ENCODE results near the gene TGFB2. TPM values are rescaled to one million over a fixed set of nuclear protein-coding genes. Genes with fewer than 3 reads are reported as not detected.

Gene TGFB2
- total RNA-seq, 1 experiment from 2014 or later, result 0.34 TPM

DNA sequence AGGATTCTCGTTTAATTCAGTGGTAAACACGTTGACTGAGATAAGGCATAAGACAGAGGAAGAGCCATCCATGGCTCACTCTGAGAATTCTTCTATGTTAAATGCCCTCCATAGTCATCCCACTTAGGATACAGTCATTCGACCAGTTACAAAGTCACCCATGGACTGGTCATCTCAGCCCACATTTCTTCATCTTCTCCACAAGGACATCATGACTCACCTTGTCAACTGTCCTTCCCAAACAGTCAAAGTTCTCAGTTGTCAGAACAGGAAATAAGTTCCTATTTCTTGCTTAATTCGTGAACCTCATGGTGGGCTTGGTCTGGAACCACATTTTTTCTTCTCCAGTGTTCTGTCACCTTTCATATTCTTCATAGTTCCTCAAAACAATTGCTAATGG is 133.2 kb downstream of the TGFB2 start:
- CTCF ChIA-PET, result no interaction called here

More for the DNA sequence above, 133.2 kb downstream of the TGFB2 start:
- ATAC-seq (no peak), DNase-seq (ENCODE audit: low read depth, low spot score) (no peak)
- intact Hi-C loops (cut with micrococcal nuclease), result no loop called here
- TF ChIP-seq POLR2AphosphoS5 (IDR thresholded peaks at IDR 0.05; ENCODE audit: low read depth, low read length) (no peak), POLR2A (IDR thresholded peaks at IDR 0.05; ENCODE audit: borderline replicate concordance, extremely low read depth, insufficient read depth, insufficient read length) (no peak), EGR1 (IDR thresholded peaks at IDR 0.05; ENCODE audit: low read depth) (no peak), TCF7L2 (IDR thresholded peaks at IDR 0.05; ENCODE audit: borderline replicate concordance, extremely low read depth, insufficient read depth, insufficient read length) (no peak), ZNF274 (IDR thresholded peaks at IDR 0.05; ENCODE audit: low read depth, low read length) (no peak), EZH2 (IDR thresholded peaks at IDR 0.05) (no peak), YY1 (IDR thresholded peaks at IDR 0.05; ENCODE audit: extremely low read depth, insufficient replicate concordance, low read depth, low read length) (no peak), SRF (IDR thresholded peaks at IDR 0.05; ENCODE audit: low read depth) (no peak), ZFX (IDR thresholded peaks at IDR 0.05) (no peak), JUND (IDR thresholded peaks at IDR 0.05) (no peak), CEBPB (IDR thresholded peaks at IDR 0.05; ENCODE audit: low read depth) (no peak)
- TF ChIP-seq, protein P1, sequence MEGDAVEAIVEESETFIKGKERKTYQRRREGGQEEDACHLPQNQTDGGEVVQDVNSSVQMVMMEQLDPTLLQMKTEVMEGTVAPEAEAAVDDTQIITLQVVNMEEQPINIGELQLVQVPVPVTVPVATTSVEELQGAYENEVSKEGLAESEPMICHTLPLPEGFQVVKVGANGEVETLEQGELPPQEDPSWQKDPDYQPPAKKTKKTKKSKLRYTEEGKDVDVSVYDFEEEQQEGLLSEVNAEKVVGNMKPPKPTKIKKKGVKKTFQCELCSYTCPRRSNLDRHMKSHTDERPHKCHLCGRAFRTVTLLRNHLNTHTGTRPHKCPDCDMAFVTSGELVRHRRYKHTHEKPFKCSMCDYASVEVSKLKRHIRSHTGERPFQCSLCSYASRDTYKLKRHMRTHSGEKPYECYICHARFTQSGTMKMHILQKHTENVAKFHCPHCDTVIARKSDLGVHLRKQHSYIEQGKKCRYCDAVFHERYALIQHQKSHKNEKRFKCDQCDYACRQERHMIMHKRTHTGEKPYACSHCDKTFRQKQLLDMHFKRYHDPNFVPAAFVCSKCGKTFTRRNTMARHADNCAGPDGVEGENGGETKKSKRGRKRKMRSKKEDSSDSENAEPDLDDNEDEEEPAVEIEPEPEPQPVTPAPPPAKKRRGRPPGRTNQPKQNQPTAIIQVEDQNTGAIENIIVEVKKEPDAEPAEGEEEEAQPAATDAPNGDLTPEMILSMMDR (IDR thresholded peaks at IDR 0.05 in 2 of 3, conservative IDR thresholded peaks at IDR 0.05 in 1 of 3; ENCODE audit: borderline replicate concordance in 1 of 3, insufficient read depth in 1 of 3, low read depth in 2 of 3, low read length in 2 of 3), result no peak
- TF ChIP-seq, protein P2, sequence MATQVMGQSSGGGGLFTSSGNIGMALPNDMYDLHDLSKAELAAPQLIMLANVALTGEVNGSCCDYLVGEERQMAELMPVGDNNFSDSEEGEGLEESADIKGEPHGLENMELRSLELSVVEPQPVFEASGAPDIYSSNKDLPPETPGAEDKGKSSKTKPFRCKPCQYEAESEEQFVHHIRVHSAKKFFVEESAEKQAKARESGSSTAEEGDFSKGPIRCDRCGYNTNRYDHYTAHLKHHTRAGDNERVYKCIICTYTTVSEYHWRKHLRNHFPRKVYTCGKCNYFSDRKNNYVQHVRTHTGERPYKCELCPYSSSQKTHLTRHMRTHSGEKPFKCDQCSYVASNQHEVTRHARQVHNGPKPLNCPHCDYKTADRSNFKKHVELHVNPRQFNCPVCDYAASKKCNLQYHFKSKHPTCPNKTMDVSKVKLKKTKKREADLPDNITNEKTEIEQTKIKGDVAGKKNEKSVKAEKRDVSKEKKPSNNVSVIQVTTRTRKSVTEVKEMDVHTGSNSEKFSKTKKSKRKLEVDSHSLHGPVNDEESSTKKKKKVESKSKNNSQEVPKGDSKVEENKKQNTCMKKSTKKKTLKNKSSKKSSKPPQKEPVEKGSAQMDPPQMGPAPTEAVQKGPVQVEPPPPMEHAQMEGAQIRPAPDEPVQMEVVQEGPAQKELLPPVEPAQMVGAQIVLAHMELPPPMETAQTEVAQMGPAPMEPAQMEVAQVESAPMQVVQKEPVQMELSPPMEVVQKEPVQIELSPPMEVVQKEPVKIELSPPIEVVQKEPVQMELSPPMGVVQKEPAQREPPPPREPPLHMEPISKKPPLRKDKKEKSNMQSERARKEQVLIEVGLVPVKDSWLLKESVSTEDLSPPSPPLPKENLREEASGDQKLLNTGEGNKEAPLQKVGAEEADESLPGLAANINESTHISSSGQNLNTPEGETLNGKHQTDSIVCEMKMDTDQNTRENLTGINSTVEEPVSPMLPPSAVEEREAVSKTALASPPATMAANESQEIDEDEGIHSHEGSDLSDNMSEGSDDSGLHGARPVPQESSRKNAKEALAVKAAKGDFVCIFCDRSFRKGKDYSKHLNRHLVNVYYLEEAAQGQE (IDR thresholded peaks at IDR 0.05; ENCODE audit: low read depth), result no peak
- TF ChIP-seq, protein P3, sequence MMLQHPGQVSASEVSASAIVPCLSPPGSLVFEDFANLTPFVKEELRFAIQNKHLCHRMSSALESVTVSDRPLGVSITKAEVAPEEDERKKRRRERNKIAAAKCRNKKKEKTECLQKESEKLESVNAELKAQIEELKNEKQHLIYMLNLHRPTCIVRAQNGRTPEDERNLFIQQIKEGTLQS (IDR thresholded peaks at IDR 0.05), result no peak
- TF ChIP-seq, protein P4, sequence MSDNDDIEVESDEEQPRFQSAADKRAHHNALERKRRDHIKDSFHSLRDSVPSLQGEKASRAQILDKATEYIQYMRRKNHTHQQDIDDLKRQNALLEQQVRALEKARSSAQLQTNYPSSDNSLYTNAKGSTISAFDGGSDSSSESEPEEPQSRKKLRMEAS (IDR thresholded peaks at IDR 0.05), result no peak
- no TSS peak for BruUV-seq (replicated peaks)
- Histone ChIP-seq H4K20me1 (ENCODE audit: insufficient read depth) (no peaks in the 10 kb centered on the region), H3K79me2 (ENCODE audit: insufficient read depth, low read length) (no peaks in the 10 kb centered on the region), H3K36me3 (ENCODE audit: control insufficient read depth in 1 of 2, insufficient read depth in 2 of 2, low read length in 2 of 2) (no peaks in the 10 kb centered on the region), H3K4me2 (ENCODE audit: low read length) (no peak overlapping the region), H3K9ac (ENCODE audit: low read length) (no peak overlapping the region), H3K27ac (ENCODE audit: low read depth, low read length) (no peak overlapping the region), H3K9me2 (ENCODE audit: insufficient read depth) (no peaks in the 10 kb centered on the region), H3K9me3 (ENCODE audit: control insufficient read depth in 1 of 2, insufficient read depth in 1 of 2, low read depth in 1 of 2, low read length in 2 of 2) (no peaks in the 10 kb centered on the region), H3K4me3 (replicated peaks in 1 of 2; ENCODE audit: low read depth in 1 of 2, low read length in 2 of 2) (no peak overlapping the region), H3K4me1 (ENCODE audit: control insufficient read depth in 1 of 2, insufficient read depth in 2 of 2, low read length in 2 of 2) (peaks cover 0 to 15% of the 10 kb centered on the region in 2 experiments; a peak in 2 of 4 replicates), H2AFZ (ENCODE audit: low read depth, low read length, poor library complexity, severe bottlenecking) (peak overlapping the region; percentile 32), H3K27me3 (ENCODE audit: insufficient read depth, low read length) (no peaks in the 10 kb centered on the region)
- ChIA-PET RAD21 (ENCODE audit: low non-redundant PET in 1 of 2, low total read pairs in 2 of 2, uncharacterized antibody in 2 of 2, unreplicated experiment in 2 of 2) (no interaction called here), POLR2A (no interaction called here)
